Measurements from ENCODE around the gene HLCS.
"Not testable (repeated sequence)": the region's sequence is repeated elsewhere in the genome, so short reads cannot be mapped to it uniquely, and the experiment has no call there.

The HLCS gene

DNA sequence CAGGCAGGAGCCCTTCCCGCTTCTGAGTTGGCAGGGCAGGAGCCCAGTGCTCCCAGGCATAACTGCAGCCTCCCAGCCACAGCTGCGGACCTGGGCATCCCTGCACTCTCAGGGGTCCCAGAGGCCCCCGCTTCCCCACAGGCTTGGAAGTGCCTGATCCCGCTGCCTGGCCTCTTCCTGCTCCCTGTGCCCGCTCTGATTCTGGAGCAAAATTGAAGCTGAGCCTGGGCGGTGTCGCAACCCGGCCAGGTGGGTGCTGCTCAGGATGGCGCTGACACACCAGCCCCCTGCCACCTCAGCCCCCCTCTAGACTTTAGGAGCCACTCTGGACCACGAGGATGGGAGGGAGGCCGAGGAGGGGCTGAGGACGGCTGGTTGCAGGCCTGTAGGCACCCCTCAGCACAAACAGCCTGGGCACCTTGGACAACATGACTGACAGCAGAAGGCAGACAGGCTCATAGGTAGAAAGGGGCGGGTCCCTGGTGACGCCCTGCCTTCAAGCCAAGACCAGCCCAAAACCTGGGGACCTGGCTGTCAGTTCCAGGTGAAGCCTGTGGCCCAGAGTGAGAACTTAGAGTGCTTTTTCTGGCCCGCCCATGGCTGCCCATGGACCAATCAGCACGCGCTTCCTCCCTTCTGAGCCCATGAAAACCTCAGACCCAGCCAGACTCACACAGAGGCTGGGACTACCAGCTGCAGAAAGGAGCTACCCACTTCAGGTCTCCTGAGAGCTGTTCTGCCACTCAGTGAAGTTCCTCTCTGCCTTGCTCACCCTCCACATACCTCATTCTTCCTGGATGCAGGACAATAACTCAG is 7.2 kb downstream of the HLCS start:
- no peak for DNase-seq (ENCODE audit: low read depth in 4 of 4, low spot score in 1 of 4)

- no peak for DNase-seq (ENCODE audit: low read depth in 4 of 4, low spot score in 1 of 4)
These were observed 10.7 kb downstream of the HLCS start for GRCh38 chr21:36955783-36956182.

GRCh38 chr21:36952331-36952730 is 14.1 kb downstream of the HLCS start:
- not testable (repeated sequence) for DNase-seq (ENCODE audit: low read depth in 4 of 4, low spot score in 1 of 4)

DNA sequence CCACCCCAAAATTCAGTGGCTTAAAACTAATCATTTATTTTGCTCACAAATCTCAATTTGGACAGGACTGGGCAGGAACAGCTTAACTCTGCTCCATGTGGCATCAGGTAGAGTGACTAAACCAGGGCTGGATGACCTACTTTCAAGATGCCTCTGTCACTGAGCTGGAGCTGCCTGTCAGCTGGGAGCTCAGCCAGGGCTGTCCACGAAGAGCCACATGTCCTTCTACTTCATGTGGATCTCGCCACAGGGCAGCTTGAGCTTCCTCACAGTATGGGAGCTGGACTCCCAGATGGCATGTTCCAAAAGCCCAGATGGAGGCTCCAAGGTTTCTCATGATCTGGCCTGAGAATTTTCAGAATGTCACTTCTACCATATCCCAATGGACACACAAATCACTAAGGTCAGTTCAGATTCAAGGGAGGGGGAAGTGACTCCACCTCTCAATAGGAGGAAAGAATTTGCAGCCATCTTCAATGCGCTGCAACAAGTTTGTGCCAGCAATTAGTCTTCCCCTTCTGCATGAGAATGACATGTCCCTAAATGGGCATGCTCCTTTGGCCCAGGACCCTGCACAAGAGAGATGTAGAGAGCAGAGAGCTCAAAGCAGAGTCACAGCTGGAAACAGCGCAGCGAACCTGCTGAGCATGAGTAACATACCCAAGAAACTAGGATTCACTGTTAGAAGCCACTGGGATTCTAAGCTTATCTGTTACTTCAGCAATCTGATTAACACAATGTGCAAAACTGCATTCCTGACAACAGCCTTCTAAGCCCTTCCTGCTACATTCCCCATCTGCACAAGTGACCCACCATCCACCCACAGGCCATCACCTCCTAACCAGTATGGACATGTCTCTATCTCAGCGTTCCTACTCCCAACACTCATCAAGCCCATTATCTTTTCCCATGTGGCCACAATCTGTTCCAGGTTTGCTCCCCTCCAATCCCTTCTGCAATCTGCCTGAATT is 17.0 kb downstream of the HLCS start:
- DNase-seq (ENCODE audit: low read depth in 4 of 4, low spot score in 1 of 4) = no peak

DNA sequence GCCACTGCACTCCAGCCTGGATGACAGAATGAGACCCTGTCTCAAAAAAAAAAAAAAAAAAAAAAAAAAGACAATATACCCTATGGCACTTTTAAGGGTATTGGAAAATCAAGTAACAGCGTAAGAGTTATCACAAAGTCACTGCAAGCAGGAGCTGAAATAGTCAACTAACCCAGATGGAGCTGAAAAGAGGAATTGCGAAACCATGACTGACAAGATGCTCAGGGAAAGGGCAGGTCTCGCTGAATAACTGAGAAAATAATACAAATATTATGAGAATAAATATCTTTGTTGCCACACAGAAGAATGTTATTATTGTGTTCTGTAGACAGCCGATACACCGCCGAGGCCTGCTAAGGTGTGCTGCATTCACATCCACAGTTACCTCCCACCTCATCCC is 17.8 kb downstream of the HLCS start:
- DNase-seq (ENCODE audit: low read depth in 4 of 4, low spot score in 1 of 4) = no peak

DNA sequence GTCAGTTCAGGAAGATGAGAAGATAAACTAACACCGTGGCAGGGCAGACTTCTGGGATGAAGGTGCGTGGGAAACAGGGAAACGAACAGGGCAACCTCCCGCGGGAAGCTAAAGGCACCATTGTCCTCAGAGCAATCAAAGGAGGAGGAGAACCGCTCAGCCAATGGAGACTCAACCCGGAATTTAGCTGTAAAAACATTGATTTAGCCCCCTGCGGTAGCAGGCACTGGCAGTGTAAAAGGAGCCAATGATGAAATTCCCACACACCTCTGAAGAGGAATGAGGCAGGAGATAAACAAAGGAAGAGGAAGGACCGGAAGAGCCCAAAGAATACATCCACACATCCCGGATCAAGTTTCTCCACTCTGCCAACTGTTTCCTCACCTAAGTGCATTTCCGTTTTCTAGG is 19.5 kb downstream of the HLCS start:
- DNase-seq (ENCODE audit: low read depth in 4 of 4, low spot score in 1 of 4) = no peak

DNA sequence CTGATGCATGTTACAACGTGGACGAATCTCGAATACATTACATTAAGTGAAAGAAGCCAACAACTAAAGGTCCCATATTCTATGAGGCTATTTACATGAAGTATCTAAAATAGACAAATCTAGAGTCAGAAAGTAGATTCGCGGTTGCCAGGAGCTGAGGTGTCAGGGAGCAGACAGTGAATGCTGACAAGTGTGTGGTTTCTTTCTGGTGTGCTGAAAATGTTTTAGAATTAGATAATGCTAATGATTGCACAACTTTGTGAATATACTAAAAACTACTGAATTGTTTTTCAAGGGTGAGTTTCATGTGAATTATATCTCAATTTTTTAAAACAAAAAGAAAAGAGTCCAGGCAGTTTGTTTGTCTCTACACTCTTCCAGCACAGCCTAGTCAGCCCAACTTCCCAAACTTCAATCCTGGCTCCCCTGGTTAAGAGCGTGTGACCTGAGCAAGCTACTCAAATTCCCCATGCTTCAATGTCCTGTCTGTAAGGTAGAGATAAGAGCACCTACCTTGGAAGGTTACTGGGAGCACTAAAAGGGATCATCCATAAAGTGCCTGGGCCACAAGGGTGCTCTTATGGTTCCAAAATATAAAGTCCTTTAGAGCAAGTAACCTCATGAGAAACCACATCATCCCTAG is 20.9 kb downstream of the HLCS start:
- DNase-seq (ENCODE audit: low read depth in 4 of 4, low spot score in 1 of 4) = no peak

DNA sequence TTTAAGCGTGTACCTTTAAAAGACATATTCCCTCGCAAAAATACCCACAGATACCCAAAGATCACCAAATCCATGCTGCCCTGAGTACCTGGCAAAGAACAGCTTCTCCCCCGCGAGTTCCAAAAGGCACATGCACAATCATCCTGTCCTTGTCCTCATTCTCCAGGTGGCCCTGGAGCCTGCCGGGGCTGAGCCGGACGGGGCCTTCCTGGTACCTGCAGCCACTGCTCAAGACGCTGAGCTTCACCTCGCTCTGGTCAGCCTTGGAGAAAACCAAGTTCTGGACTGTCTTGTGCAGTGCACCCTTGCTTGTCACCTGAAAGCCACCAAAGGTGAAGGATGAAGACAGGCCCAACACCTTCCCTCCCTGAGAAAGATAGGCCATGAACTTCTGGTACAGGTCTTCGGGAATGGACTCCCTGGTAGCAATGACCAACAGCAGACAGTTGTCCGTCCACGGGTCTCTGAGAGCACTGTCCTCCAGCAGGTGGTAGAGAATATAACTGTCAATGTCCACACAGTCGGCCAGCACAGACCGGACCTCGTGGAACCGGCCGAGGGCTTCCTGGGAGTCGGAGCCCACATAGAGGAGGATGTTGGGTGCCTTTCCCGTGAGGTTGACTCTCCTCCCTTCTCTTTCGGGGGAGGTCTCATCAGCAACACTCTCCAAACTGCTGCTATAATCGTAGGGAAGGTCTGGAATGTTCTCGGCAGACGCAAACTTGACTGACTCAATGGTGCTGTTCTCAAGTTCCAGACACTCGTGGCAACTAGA is 29.9 kb downstream of the HLCS start:
- DNase-seq (ENCODE audit: low read depth in 4 of 4, low spot score in 1 of 4) = no peak

DNA sequence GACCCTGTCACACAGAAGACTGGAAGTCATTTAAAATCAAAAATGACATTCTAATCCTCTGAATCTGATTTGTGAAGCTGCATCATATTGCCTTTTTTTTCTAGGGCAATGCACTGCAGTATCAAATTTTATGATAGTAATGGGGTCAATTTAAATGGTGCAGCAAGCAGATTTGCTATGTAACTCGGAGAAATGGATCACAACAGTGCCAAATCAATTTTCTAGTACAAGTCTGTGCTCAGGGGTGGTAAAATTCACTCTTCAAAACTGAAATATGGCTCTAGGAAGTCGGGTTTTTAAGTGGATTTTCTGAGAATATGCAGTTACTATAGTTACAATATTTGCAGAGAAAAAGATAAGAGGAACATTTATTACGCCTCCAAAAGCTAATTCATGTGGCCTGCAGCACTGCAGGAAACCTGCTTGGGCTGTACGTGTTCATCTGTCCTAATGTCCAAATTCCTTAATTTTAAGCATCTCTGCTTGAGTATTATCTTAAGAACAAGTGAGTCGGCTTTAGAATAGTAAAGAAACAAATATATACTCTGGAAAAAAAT is 31.5 kb downstream of the HLCS start:
- DNase-seq (ENCODE audit: low read depth in 4 of 4, low spot score in 1 of 4) = no peak

GRCh38 chr21:36932161-36932816 is 34.2 kb downstream of the HLCS start:
- no peak for DNase-seq (ENCODE audit: low read depth in 4 of 4, low spot score in 1 of 4)

GRCh38 chr21:36929622-36930021 is 36.8 kb downstream of the HLCS start:
- no peak for DNase-seq (ENCODE audit: low read depth in 4 of 4, low spot score in 1 of 4)

GRCh38 chr21:36928960-36929359 is 37.5 kb downstream of the HLCS start:
- DNase-seq (ENCODE audit: low read depth in 4 of 4, low spot score in 1 of 4) = no peak

DNA sequence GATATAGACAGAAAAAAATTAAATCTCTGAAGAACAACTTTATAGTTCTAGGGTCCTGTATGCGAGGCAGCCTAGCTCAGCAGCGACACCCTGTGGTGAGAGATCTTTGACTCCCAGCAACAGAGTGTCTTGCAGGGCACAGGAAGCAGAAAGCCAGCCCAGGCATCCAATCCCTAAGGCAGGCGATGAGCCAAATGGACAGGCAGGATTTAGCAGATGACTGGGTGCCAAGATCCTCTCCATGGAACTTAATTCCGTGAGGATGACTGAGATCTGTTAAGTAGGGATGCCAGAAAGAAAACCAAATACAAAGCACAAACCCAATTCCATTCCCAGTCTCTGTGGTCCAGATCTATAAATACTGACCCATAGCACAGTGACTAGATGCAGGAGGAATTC is 38.8 kb downstream of the HLCS start:
- DNase-seq (ENCODE audit: low read depth in 4 of 4, low spot score in 1 of 4) = peak; percentile 58 to 65 (median 63)

- DNase-seq (ENCODE audit: low read depth in 4 of 4, low spot score in 1 of 4) = no peak
These were observed 39.3 kb downstream of the HLCS start for GRCh38 chr21:36926989-36927718.

- DNase-seq (ENCODE audit: low read depth in 4 of 4, low spot score in 1 of 4) = no peak
These were observed 43.2 kb downstream of the HLCS start for GRCh38 chr21:36923270-36923669.

- no peak for DNase-seq (ENCODE audit: low read depth in 4 of 4, low spot score in 1 of 4)
These were observed 43.6 kb downstream of the HLCS start for GRCh38 chr21:36922861-36923260.

DNA sequence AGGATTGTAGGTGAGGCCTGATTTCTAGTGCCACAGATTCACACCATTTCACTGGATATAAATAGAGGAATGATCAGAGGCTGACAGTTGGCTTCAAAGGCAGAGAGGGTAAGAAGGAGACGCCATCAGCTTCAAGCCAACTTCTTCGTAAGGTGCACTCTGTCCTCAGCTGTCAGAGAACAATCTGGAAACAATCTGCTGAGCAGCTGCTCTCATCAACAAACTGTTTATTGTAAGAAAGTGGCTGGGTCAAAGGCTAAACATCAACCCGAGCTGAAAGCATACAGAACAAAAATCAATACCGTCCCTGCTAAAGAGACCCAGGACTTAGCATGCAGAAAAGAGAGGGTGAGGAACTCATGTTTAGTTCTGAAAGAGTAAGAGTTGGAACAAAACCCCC is 48.2 kb downstream of the HLCS start:
- no peak for DNase-seq (ENCODE audit: low read depth in 4 of 4, low spot score in 1 of 4)

DNA sequence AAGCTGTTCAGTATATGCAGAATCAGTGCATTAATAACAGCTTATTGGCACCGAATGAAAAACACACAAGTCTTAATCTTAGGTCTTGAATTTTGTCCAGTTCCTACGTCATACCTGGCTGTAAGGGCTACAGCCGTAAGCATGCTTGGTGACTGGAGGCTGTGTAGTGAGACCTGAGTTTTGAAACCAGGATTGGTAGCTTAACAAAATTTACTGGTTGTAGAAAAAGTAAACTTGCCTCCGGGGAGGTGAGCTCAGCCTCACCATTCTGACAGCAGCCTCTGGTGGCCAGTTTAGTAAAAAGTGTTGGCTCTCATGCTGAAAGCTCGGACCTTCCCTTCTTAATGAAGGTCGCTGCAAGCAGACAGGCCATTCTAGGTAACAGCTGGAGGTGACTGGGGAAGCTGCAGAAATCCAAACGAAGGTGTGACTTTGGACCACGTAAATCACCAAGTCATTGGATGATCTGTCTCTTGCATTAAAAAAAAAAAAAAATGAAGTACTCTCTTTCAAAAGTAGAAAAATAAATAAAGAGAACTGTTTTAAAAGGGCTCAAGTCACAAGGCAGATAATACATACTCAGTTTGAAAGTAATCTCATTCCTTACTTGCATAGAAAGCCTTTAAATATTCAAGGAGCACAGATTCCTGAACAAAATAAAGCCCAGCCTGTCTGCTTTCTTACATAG is 48.9 kb downstream of the HLCS start:
- DNase-seq (ENCODE audit: low read depth in 4 of 4, low spot score in 1 of 4) = no peak

DNA sequence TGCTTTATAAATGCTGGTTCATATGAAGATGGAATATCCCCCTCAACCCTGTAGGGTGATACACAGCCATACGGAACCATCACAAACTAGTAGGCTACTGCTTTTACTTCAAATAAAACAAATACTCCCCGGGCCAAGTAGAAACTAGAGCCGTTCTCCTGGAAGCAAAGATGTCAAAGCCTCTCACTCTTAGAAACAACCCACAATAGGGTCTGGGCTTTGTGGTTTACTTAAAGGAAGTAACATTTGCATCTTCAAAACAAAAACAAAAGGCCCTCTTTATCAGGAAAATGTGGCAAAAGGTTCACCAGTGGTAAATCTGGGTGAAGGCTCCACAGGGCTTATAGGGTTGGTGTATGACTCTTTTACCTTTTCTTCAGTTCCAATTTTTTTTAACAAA is 49.8 kb downstream of the HLCS start:
- DNase-seq (ENCODE audit: low read depth in 4 of 4, low spot score in 1 of 4) = no peak
